ENCODE results near the gene TAOK3. TPM values are rescaled to one million over a fixed set of nuclear protein-coding genes. Genes with fewer than 3 reads are reported as not detected.

The TAOK3 gene
- total and polyA plus RNA-seq, 2 of the 8 experiments (the other 6 are each of a cell fraction or from before 2014, with no cell fraction given), result 5.2 to 9.3 TPM

DNA sequence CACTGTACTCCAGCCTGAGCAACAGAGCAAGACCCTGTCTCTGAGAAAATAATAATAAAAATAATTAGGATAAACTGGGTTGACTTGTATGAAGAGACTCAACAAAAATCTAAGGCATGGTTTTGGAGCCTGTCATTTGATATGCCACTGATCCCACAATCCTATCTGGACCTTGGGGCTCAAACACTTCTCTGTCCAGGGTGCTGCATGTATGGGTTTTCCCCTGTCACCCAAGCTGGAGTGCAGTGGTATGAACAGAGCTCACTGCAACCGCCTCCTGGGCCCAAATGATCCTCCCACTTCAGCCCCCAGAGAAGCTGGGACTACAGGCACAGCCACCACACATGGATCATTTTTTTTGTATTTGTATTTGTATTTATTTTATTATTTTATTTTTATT is 263.6 kb downstream of the TAOK3 start (continued):
- TF ChIP-seq, protein P1, sequence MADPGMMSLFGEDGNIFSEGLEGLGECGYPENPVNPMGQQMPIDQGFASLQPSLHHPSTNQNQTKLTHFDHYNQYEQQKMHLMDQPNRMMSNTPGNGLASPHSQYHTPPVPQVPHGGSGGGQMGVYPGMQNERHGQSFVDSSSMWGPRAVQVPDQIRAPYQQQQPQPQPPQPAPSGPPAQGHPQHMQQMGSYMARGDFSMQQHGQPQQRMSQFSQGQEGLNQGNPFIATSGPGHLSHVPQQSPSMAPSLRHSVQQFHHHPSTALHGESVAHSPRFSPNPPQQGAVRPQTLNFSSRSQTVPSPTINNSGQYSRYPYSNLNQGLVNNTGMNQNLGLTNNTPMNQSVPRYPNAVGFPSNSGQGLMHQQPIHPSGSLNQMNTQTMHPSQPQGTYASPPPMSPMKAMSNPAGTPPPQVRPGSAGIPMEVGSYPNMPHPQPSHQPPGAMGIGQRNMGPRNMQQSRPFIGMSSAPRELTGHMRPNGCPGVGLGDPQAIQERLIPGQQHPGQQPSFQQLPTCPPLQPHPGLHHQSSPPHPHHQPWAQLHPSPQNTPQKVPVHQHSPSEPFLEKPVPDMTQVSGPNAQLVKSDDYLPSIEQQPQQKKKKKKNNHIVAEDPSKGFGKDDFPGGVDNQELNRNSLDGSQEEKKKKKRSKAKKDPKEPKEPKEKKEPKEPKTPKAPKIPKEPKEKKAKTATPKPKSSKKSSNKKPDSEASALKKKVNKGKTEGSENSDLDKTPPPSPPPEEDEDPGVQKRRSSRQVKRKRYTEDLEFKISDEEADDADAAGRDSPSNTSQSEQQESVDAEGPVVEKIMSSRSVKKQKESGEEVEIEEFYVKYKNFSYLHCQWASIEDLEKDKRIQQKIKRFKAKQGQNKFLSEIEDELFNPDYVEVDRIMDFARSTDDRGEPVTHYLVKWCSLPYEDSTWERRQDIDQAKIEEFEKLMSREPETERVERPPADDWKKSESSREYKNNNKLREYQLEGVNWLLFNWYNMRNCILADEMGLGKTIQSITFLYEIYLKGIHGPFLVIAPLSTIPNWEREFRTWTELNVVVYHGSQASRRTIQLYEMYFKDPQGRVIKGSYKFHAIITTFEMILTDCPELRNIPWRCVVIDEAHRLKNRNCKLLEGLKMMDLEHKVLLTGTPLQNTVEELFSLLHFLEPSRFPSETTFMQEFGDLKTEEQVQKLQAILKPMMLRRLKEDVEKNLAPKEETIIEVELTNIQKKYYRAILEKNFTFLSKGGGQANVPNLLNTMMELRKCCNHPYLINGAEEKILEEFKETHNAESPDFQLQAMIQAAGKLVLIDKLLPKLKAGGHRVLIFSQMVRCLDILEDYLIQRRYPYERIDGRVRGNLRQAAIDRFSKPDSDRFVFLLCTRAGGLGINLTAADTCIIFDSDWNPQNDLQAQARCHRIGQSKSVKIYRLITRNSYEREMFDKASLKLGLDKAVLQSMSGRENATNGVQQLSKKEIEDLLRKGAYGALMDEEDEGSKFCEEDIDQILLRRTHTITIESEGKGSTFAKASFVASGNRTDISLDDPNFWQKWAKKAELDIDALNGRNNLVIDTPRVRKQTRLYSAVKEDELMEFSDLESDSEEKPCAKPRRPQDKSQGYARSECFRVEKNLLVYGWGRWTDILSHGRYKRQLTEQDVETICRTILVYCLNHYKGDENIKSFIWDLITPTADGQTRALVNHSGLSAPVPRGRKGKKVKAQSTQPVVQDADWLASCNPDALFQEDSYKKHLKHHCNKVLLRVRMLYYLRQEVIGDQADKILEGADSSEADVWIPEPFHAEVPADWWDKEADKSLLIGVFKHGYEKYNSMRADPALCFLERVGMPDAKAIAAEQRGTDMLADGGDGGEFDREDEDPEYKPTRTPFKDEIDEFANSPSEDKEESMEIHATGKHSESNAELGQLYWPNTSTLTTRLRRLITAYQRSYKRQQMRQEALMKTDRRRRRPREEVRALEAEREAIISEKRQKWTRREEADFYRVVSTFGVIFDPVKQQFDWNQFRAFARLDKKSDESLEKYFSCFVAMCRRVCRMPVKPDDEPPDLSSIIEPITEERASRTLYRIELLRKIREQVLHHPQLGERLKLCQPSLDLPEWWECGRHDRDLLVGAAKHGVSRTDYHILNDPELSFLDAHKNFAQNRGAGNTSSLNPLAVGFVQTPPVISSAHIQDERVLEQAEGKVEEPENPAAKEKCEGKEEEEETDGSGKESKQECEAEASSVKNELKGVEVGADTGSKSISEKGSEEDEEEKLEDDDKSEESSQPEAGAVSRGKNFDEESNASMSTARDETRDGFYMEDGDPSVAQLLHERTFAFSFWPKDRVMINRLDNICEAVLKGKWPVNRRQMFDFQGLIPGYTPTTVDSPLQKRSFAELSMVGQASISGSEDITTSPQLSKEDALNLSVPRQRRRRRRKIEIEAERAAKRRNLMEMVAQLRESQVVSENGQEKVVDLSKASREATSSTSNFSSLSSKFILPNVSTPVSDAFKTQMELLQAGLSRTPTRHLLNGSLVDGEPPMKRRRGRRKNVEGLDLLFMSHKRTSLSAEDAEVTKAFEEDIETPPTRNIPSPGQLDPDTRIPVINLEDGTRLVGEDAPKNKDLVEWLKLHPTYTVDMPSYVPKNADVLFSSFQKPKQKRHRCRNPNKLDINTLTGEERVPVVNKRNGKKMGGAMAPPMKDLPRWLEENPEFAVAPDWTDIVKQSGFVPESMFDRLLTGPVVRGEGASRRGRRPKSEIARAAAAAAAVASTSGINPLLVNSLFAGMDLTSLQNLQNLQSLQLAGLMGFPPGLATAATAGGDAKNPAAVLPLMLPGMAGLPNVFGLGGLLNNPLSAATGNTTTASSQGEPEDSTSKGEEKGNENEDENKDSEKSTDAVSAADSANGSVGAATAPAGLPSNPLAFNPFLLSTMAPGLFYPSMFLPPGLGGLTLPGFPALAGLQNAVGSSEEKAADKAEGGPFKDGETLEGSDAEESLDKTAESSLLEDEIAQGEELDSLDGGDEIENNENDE (IDR thresholded peaks at IDR 0.05; ENCODE audit: insufficient replicate concordance, low read length), result no peak
- no peak for TF ChIP-seq RAD21 (IDR thresholded peaks at IDR 0.05 in 1 of 2, conservative IDR thresholded peaks at IDR 0.05 in 1 of 2; ENCODE audit: low read depth in 2 of 2, low read length in 2 of 2)
- no peak for TF ChIP-seq CEBPB (IDR thresholded peaks at IDR 0.05; ENCODE audit: low read depth, low read length)
- no peak for TF ChIP-seq HDAC6 (IDR thresholded peaks at IDR 0.05; ENCODE audit: low read depth, low read length)
- TF ChIP-seq CHD1 (IDR thresholded peaks at IDR 0.05; ENCODE audit: low read depth, low read length), result no peak
- TF ChIP-seq NANOG (IDR thresholded peaks at IDR 0.05; ENCODE audit: insufficient read depth, low read depth, low read length, poor library complexity, severe bottlenecking), result no peak
- TF ChIP-seq EGR1 (IDR thresholded peaks at IDR 0.05; ENCODE audit: borderline replicate concordance, low read depth, low read length), result no peak
- no peak for TF ChIP-seq KDM4A (IDR thresholded peaks at IDR 0.05; ENCODE audit: low read depth, low read length, severe bottlenecking)
- TF ChIP-seq FOSL1 (IDR thresholded peaks at IDR 0.05; ENCODE audit: insufficient read depth, low read depth, low read length), result no peak
- TF ChIP-seq CHD2 (IDR thresholded peaks at IDR 0.05; ENCODE audit: low read length), result no peak
